Muscle layer of colon (tissue), 2 donors: Measurements from ENCODE around the gene TRAPPC2L.

Experiments used
- H3K27ac ChIP-seq: one replicate; pipeline ENCODE4 v1.7.0; 2013; ENCODE audit warnings: low read depth, mild to moderate bottlenecking, low read length, moderate library complexity
- H3K27me3 ChIP-seq, 2 donors: one replicate each; pipeline ENCODE4 v1.7.0; 2013; ENCODE audit warnings: low read length in 2 of 2, mild to moderate bottlenecking in 2 of 2; ENCODE audit not compliant: insufficient read depth in 2 of 2, control insufficient read depth in 1 of 2
- H3K36me3 ChIP-seq: one replicate; pipeline ENCODE4 v1.7.0; 2013; ENCODE audit warnings: mild to moderate bottlenecking, low read length; ENCODE audit not compliant: insufficient read depth
- H3K4me1 ChIP-seq: one replicate; pipeline ENCODE4 v1.7.0; 2013; ENCODE audit warnings: mild to moderate bottlenecking, low read length; ENCODE audit not compliant: insufficient read depth
- H3K4me3 ChIP-seq, 2 donors: one replicate each; pipeline ENCODE4 v1.7.0; 2013; ENCODE audit warnings: low read length in 2 of 2, low read depth in 1 of 2, mild to moderate bottlenecking in 1 of 2, moderate library complexity in 1 of 2
- H3K9ac ChIP-seq: one replicate; pipeline ENCODE4 v1.7.0; 2013; ENCODE audit warnings: low read length
- H3K9me3 ChIP-seq: one replicate; pipeline ENCODE4 v1.7.0; 2013; ENCODE audit warnings: mild to moderate bottlenecking, low read length
- donor health status: abdominal sarcoma.
- donor health status: Adenocarcinoma of cecum.

Gene TRAPPC2L

GRCh38 chr16:88855176-88855575 is 1.8 kb upstream of the TRAPPC2L start:
- Histone ChIP-seq H3K4me1 (peaks cover 17% of the 10 kb centered on the region), H3K9ac (no peak overlapping the region), H3K27ac (no peak overlapping the region), H3K9me3 (no peaks in the 10 kb centered on the region), H3K4me3 (no peak overlapping the region), H3K27me3 (no peaks in the 10 kb centered on the region), H3K36me3 (peaks cover 12% of the 10 kb centered on the region)

- H3K4me3 ChIP-seq, result peak overlapping the region in 1 of 2 donors; percentile 53
- H3K36me3 ChIP-seq, result peaks cover 18% of the 10 kb centered on the region
- H3K9me3 ChIP-seq, result no peaks in the 10 kb centered on the region
- peak overlapping the region; percentile 41 for H3K27ac ChIP-seq
- peaks cover 17% of the 10 kb centered on the region for H3K4me1 ChIP-seq
- H3K9ac ChIP-seq, result no peak overlapping the region
- no peaks in the 10 kb centered on the region for H3K27me3 ChIP-seq
These were observed 1.2 kb upstream of the TRAPPC2L start for GRCh38 chr16:88855736-88856121.

- Histone ChIP-seq H3K9ac (no peak overlapping the region), H3K27ac (peak overlapping the region; percentile 71), H3K9me3 (no peaks in the 10 kb centered on the region), H3K36me3 (peaks cover 18% of the 10 kb centered on the region), H3K27me3 (no peaks in the 10 kb centered on the region), H3K4me3 (peak overlapping the region; percentile 78 to 88), H3K4me1 (peaks cover 17% of the 10 kb centered on the region)
These were observed 652 bp upstream of the TRAPPC2L start for GRCh38 chr16:88856122-88856827.

GRCh38 chr16:88857728-88858339 is 907 bp downstream of the TRAPPC2L start:
- peak overlapping the region; percentile 68 for H3K9ac ChIP-seq

GRCh38 chr16:88859381-88860091 is 2.6 kb downstream of the TRAPPC2L start:
- H3K9me3 ChIP-seq, result no peaks in the 10 kb centered on the region
- no peak overlapping the region for H3K27ac ChIP-seq

More at GRCh38 chr16:88857728-88858339, 907 bp downstream of the TRAPPC2L start:
- no peaks in the 10 kb centered on the region for H3K27me3 ChIP-seq
- H3K9me3 ChIP-seq, result no peaks in the 10 kb centered on the region
- H3K4me1 ChIP-seq, result peaks cover 17% of the 10 kb centered on the region
- peak overlapping the region; percentile 78 to 88 for H3K4me3 ChIP-seq
- peak overlapping the region; percentile 87 for H3K27ac ChIP-seq
- H3K36me3 ChIP-seq, result peaks cover 27% of the 10 kb centered on the region

GRCh38 chr16:88861359-88861758 is 4.4 kb downstream of the TRAPPC2L start:
- Histone ChIP-seq H3K9ac (no peak overlapping the region), H3K36me3 (peaks cover 27% of the 10 kb centered on the region)

More at GRCh38 chr16:88859381-88860091, 2.6 kb downstream of the TRAPPC2L start:
- peaks cover 27% of the 10 kb centered on the region for H3K36me3 ChIP-seq
- peaks cover 17% of the 10 kb centered on the region for H3K4me1 ChIP-seq
- H3K9ac ChIP-seq, result no peak overlapping the region
- H3K27me3 ChIP-seq, result no peaks in the 10 kb centered on the region
- no peak overlapping the region for H3K4me3 ChIP-seq

GRCh38 chr16:88862968-88863367 is 6.0 kb downstream of the TRAPPC2L start:
- Histone ChIP-seq H3K27ac (no peak overlapping the region), H3K4me3 (no peak overlapping the region), H3K9ac (no peak overlapping the region), H3K27me3 (peaks cover 0 to 9% of the 10 kb centered on the region in 2 donors), H3K4me1 (peaks cover 8% of the 10 kb centered on the region), H3K9me3 (no peaks in the 10 kb centered on the region), H3K36me3 (peaks cover 27% of the 10 kb centered on the region)

More at GRCh38 chr16:88861359-88861758, 4.4 kb downstream of the TRAPPC2L start:
- peaks cover 11% of the 10 kb centered on the region for H3K4me1 ChIP-seq
- H3K27ac ChIP-seq, result no peak overlapping the region
- no peaks in the 10 kb centered on the region for H3K9me3 ChIP-seq
- peaks cover 0 to 7% of the 10 kb centered on the region in 2 donors for H3K27me3 ChIP-seq
- H3K4me3 ChIP-seq, result no peak overlapping the region

- Histone ChIP-seq H3K9me3 (no peaks in the 10 kb centered on the region), H3K27me3 (peaks cover 0 to 9% of the 10 kb centered on the region in 2 donors), H3K9ac (no peak overlapping the region), H3K27ac (no peak overlapping the region), H3K4me1 (peaks cover 4% of the 10 kb centered on the region), H3K36me3 (peaks cover 27% of the 10 kb centered on the region), H3K4me3 (no peak overlapping the region)
These were observed 6.5 kb downstream of the TRAPPC2L start for GRCh38 chr16:88863426-88863825.

- Histone ChIP-seq H3K4me1 (no peaks in the 10 kb centered on the region), H3K36me3 (peaks cover 25% of the 10 kb centered on the region), H3K9me3 (no peaks in the 10 kb centered on the region), H3K9ac (no peak overlapping the region), H3K27me3 (peaks cover 0 to 9% of the 10 kb centered on the region in 2 donors), H3K27ac (no peak overlapping the region), H3K4me3 (no peak overlapping the region)
These were observed 7.2 kb downstream of the TRAPPC2L start for GRCh38 chr16:88864099-88864498.

- Histone ChIP-seq H3K9me3 (no peaks in the 10 kb centered on the region), H3K27me3 (peaks cover 0 to 9% of the 10 kb centered on the region in 2 donors), H3K4me1 (no peaks in the 10 kb centered on the region), H3K27ac (no peak overlapping the region), H3K9ac (no peak overlapping the region), H3K4me3 (no peak overlapping the region), H3K36me3 (peaks cover 21% of the 10 kb centered on the region)
These were observed 7.6 kb downstream of the TRAPPC2L start for GRCh38 chr16:88864521-88864920.

- Histone ChIP-seq H3K9me3 (no peaks in the 10 kb centered on the region), H3K27me3 (peaks cover 0 to 10% of the 10 kb centered on the region in 2 donors)
These were observed 8.4 kb downstream of the TRAPPC2L start for GRCh38 chr16:88865310-88865709.

More at GRCh38 chr16:88865310-88865709, 8.4 kb downstream of the TRAPPC2L start:
- Histone ChIP-seq H3K4me1 (no peaks in the 10 kb centered on the region), H3K36me3 (peaks cover 13% of the 10 kb centered on the region), H3K27ac (no peak overlapping the region), H3K9ac (no peak overlapping the region), H3K4me3 (no peak overlapping the region)
